CD4-positive, alpha-beta T cell treated with Interleukin-6 at 100 ng/mL for 8 hours (primary cell): ENCODE measurements around the gene TNFAIP8L1.
"Not testable (repeated sequence)": the region's sequence is repeated elsewhere in the genome, so short reads cannot be mapped to it uniquely, and the experiment has no call there.

Experiments
- DNase-seq: peaks from one replicate; pipeline ENCODE4 v3.0.0-alpha.2; 2020; ENCODE audit warnings: mixed read lengths, low spot score

The TNFAIP8L1 gene

GRCh38 chr19:4638828-4639530, at the start of gene TNFAIP8L1:
Gene TNFAIP8L1, plus strand, starts transcription at chr19:4639516. Its CDS starts 12,354 bp downstream, at chr19:4651870.
- DNase-seq: peak; percentile 99

GRCh38 chr19:4589579-4590410, 49.5 kb upstream of the TNFAIP8L1 start:
- no peak for DNase-seq

- no peak for DNase-seq
Observed at GRCh38 chr19:4590559-4590958, 48.8 kb upstream of the TNFAIP8L1 start.

GRCh38 chr19:4591320-4591719, 48.0 kb upstream of the TNFAIP8L1 start:
- DNase-seq: no peak

- no peak for DNase-seq
Observed at GRCh38 chr19:4592445-4592844, 46.9 kb upstream of the TNFAIP8L1 start.

- no peak for DNase-seq
Observed at GRCh38 chr19:4593409-4593851, 45.9 kb upstream of the TNFAIP8L1 start.

GRCh38 chr19:4594201-4594600, 45.1 kb upstream of the TNFAIP8L1 start:
- DNase-seq: no peak

- DNase-seq: not testable (repeated sequence)
Observed at GRCh38 chr19:4595158-4595557, 44.2 kb upstream of the TNFAIP8L1 start.

GRCh38 chr19:4596033-4596904, 43.0 kb upstream of the TNFAIP8L1 start:
- no peak for DNase-seq

GRCh38 chr19:4597278-4597974, 41.9 kb upstream of the TNFAIP8L1 start:
- peak; percentile 4 for DNase-seq

GRCh38 chr19:4597975-4598671, 41.2 kb upstream of the TNFAIP8L1 start:
- DNase-seq: peak; percentile 29

GRCh38 chr19:4598712-4599111, 40.6 kb upstream of the TNFAIP8L1 start:
- DNase-seq: no peak

- no peak for DNase-seq
Observed at GRCh38 chr19:4600082-4600481, 39.2 kb upstream of the TNFAIP8L1 start.

GRCh38 chr19:4600893-4601292, 38.4 kb upstream of the TNFAIP8L1 start:
- DNase-seq: no peak

- no peak for DNase-seq
Observed at GRCh38 chr19:4602173-4602788, 37.0 kb upstream of the TNFAIP8L1 start.

GRCh38 chr19:4602915-4603314, 36.4 kb upstream of the TNFAIP8L1 start:
- DNase-seq: no peak

GRCh38 chr19:4604912-4605311, 34.4 kb upstream of the TNFAIP8L1 start:
- DNase-seq: no peak

GRCh38 chr19:4606181-4606580, 33.1 kb upstream of the TNFAIP8L1 start:
- DNase-seq: no peak

GRCh38 chr19:4606921-4607678, 32.2 kb upstream of the TNFAIP8L1 start:
- DNase-seq: no peak
